ENCODE measurements around the gene ZNF420. TPM values are rescaled to one million over a fixed set of nuclear protein-coding genes. Genes with fewer than 3 reads are reported as not detected.

Gene ZNF420
- total and polyA plus RNA-seq, 4 donors: 2.0 to 5.2 (median 3.4) TPM

DNA sequence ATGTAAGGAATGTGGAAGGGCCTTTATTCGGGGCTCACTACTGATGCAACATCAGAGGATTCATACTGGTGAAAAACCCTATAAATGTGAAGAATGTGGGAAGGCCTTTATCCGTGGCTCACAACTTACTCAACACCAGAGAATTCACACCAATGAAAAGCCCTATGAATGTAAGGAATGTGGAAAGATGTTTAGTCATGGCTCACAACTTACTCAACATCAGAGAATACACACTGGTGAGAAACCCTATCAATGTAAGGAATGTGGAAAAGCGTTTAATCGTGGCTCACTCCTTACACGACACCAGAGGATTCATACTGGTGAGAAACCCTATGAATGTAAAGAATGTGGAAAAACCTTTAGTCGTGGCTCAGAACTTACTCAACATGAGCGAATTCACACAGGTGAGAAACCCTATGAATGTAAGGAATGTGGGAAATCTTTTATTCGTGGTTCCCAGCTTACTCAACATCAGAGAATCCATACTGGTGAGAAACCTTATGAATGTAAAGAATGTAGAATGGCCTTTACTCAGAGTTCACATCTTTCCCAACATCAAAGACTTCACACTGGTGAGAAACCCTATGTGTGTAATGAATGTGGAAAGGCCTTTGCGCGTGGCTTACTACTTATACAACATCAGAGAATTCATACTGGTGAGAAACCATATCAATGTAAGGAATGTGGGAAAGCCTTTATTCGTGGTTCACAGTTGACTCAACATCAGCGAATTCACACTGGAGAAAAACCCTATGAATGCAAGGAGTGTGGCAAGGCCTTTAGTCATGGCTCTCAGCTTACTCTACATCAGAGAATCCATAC, 50.0 kb downstream of the ZNF420 start:
- Histone ChIP-seq H3K27ac (ENCODE audit: low read depth in 1 of 2, low read length in 2 of 2) (no peak overlapping the region), H3K27me3 (ENCODE audit: control insufficient read depth in 4 of 4, insufficient read depth in 4 of 4, low read length in 3 of 4) (no peaks in the 10 kb centered on the region), H3K9me3 (ENCODE audit: control insufficient read depth in 4 of 4, low read length in 3 of 4) (peaks cover 52 to 92% (median 83%) of the 10 kb centered on the region in 4 donors), H3K9ac (ENCODE audit: low read depth in 1 of 2, low read length in 2 of 2) (no peak overlapping the region), H3K4me3 (ENCODE audit: low read depth in 1 of 3, low read length in 3 of 3) (peak overlapping the region in 2 of 3 donors; percentile 61 to 65), H3K36me3 (ENCODE audit: control insufficient read depth in 4 of 4, insufficient read depth in 3 of 4, low read depth in 1 of 4, low read length in 3 of 4) (peaks cover 0 to 26% (median 24%) of the 10 kb centered on the region in 4 donors), H3K4me1 (ENCODE audit: control insufficient read depth in 4 of 4, insufficient read depth in 4 of 4, low read length in 3 of 4) (no peaks in the 10 kb centered on the region)
- no peak for DNase-seq (ENCODE audit: low spot score)
- 97% methylated on average over 12 of the region's 12 CpGs for WGBS
- TF ChIP-seq HNF4A (conservative IDR thresholded peaks at IDR 0.05) (no peak), YY1 (IDR thresholded peaks at IDR 0.05) (no peak), CTCF (IDR thresholded peaks at IDR 0.05; ENCODE audit: low read depth, low read length, missing input control) (no peak), EGR1 (IDR thresholded peaks at IDR 0.05; ENCODE audit: low read depth in 2 of 2) (no peak), RAD21 (IDR thresholded peaks at IDR 0.05) (no peak), FOXA1 (IDR thresholded peaks at IDR 0.05) (no peak), JUND (IDR thresholded peaks at IDR 0.05) (no peak), RXRA (IDR thresholded peaks at IDR 0.05) (no peak), NR2F2 (IDR thresholded peaks at IDR 0.05) (no peak), REST (IDR thresholded peaks at IDR 0.05) (no peak), GABPA (IDR thresholded peaks at IDR 0.05 in 1 of 2, conservative IDR thresholded peaks at IDR 0.05 in 1 of 2) (no peak), FOXA2 (IDR thresholded peaks at IDR 0.05) (no peak), TAF1 (conservative IDR thresholded peaks at IDR 0.05) (no peak), MAX (IDR thresholded peaks at IDR 0.05) (no peak), HNF4G (IDR thresholded peaks at IDR 0.05) (no peak)
- TF ChIP-seq, protein P1, sequence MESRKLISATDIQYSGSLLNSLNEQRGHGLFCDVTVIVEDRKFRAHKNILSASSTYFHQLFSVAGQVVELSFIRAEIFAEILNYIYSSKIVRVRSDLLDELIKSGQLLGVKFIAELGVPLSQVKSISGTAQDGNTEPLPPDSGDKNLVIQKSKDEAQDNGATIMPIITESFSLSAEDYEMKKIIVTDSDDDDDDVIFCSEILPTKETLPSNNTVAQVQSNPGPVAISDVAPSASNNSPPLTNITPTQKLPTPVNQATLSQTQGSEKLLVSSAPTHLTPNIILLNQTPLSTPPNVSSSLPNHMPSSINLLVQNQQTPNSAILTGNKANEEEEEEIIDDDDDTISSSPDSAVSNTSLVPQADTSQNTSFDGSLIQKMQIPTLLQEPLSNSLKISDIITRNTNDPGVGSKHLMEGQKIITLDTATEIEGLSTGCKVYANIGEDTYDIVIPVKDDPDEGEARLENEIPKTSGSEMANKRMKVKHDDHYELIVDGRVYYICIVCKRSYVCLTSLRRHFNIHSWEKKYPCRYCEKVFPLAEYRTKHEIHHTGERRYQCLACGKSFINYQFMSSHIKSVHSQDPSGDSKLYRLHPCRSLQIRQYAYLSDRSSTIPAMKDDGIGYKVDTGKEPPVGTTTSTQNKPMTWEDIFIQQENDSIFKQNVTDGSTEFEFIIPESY (IDR thresholded peaks at IDR 0.05): no peak
- TF ChIP-seq, protein P2, sequence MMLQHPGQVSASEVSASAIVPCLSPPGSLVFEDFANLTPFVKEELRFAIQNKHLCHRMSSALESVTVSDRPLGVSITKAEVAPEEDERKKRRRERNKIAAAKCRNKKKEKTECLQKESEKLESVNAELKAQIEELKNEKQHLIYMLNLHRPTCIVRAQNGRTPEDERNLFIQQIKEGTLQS (IDR thresholded peaks at IDR 0.05): no peak

All from liver (tissue), 9 donors.